ENCODE results near the gene HFE. TPM values are rescaled to one million over a fixed set of nuclear protein-coding genes. Genes with fewer than 3 reads are reported as not detected.

HFE gene
- total RNA-seq, 2 experiments from 2014 or later, result 0.69 to 0.72 TPM

DNA sequence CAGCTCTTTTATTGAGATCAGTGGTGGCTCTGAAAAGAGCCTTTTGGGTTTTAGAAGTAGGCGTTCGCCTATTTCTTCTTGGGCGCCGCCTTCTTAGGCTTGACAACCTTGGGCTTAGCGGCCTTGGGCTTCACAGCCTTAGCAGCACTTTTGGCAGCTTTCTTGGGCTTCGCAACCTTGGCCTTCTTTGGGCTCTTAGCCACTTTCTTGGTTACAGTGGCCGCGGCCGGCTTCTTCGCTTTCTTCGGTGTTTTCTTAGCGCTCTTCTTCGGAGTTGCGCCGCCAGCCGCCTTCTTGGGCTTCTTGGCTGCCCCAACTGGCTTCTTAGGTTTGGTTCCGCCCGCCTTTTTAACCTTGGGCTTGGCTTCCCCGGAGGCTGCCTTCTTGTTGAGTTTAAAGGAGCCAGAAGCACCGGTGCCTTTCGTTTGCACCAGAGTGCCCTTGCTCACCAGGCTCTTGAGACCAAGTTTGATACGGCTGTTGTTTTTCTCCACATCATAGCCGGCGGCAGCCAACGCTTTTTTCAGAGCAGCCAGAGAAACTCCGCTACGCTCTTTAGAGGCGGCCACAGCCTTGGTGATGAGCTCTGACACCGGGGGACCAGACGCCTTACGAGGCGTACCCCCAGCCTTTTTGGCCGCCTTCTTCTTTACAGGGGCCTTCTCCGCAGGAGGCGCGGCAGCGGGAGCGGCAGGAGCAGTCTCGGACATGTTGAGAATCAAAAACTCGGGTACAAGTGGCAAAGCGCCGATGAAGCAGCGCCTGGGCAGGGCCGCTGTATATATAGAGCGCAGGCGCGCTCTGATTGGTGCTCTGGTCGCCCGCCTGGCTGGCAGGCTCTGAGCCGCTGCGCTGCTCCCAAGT lies 31.3 kb upstream of the HFE start:
- no peaks in the 10 kb centered on the region for H3K36me3 ChIP-seq (ENCODE audit: insufficient read depth, low read length)
- ChIA-PET CTCF (ENCODE audit: unreplicated experiment) (no interaction called here), POLR2A (interaction anchor here (0.6 to 5.5 kb wide), 10 partner anchors 10 to 143 kb away, joined by 3 to 77 read pairs (median 14); a partner anchor contains a TSS)
- H4K20me1 ChIP-seq (ENCODE audit: insufficient read depth, low read length), result no peaks in the 10 kb centered on the region
- BruUV-seq (replicated peaks), result TSS peak; percentile 100
- no peaks in the 10 kb centered on the region for H3K9me3 ChIP-seq (ENCODE audit: low read length)
- peak; percentile 89 for DNase-seq (ENCODE audit: low spot score)
- H3K79me2 ChIP-seq (ENCODE audit: insufficient read depth, low read depth, low read length), result no peaks in the 10 kb centered on the region
- H3K9me2 ChIP-seq (ENCODE audit: insufficient read depth, low read length), result no peaks in the 10 kb centered on the region
- H3K4me3 ChIP-seq (ENCODE audit: low read depth, low read length, poor library complexity, severe bottlenecking), result peak overlapping the region; percentile 70
- peaks cover 41% of the 10 kb centered on the region for H3K4me1 ChIP-seq (ENCODE audit: insufficient read depth, low read length, poor library complexity, severe bottlenecking)
- peak overlapping the region; percentile 72 for H3K4me2 ChIP-seq (ENCODE audit: low read length)
- intact Hi-C loops (cut with micrococcal nuclease; ENCODE audit: unreplicated experiment), result loop anchor here (1.0 to 5.0 kb wide), 7 partner anchors 10 to 216 kb away; a partner anchor contains a TSS
- H3K27ac ChIP-seq (ENCODE audit: low read depth, low read length, poor library complexity, severe bottlenecking), result peak overlapping the region; percentile 93
- no peak for TF ChIP-seq EZH2phosphoT487 (IDR thresholded peaks at IDR 0.05; ENCODE audit: borderline replicate concordance, low read depth, low read length)
- TF ChIP-seq, protein P1, sequence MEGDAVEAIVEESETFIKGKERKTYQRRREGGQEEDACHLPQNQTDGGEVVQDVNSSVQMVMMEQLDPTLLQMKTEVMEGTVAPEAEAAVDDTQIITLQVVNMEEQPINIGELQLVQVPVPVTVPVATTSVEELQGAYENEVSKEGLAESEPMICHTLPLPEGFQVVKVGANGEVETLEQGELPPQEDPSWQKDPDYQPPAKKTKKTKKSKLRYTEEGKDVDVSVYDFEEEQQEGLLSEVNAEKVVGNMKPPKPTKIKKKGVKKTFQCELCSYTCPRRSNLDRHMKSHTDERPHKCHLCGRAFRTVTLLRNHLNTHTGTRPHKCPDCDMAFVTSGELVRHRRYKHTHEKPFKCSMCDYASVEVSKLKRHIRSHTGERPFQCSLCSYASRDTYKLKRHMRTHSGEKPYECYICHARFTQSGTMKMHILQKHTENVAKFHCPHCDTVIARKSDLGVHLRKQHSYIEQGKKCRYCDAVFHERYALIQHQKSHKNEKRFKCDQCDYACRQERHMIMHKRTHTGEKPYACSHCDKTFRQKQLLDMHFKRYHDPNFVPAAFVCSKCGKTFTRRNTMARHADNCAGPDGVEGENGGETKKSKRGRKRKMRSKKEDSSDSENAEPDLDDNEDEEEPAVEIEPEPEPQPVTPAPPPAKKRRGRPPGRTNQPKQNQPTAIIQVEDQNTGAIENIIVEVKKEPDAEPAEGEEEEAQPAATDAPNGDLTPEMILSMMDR (conservative IDR thresholded peaks at IDR 0.05; ENCODE audit: low read length), result no peak
- 0 out of 2 replicates have a peak overlapping the region, but pooled peaks have one; percentile 27 for H2AFZ ChIP-seq (ENCODE audit: low read length)

DNA sequence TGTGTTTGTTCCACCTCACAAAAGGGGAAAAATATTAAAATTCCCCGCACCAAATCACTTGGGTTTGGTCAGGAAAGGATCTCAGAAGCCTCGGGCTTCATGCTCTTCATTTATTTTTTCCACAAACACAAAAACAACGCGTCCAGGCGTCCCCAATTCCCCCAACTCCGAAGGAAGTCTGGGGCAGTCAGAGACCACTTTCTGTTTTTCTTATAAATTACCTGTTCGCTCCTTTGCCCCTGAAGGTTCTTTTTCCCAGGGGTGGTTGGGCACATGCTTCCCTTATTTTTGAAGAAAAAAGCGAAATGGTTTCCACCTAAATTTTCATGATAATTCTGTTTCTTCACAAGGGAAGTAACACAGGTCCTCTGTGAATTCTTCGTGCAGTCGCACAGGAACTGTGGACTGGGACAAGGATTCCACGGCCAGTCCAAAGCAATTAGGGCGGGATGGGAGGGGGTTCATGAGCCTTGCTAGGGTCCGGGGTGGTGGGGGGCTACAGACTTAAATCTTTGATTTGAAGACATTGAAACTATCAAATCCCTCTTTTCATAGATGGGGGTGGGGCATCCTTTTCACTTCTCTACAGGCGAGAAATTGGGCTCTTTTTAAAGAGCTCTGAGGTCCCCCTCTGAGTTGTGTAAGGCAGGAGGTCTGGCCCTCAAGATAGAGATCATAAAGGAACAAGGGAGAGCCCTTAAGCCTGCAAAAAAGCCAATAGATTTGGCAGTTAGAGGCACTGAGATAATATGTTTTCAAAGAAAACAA lies 30.5 kb upstream of the HFE start:
- DNase-seq (ENCODE audit: low spot score), result peak; percentile 73
- Histone ChIP-seq H3K36me3 (ENCODE audit: insufficient read depth, low read length) (no peaks in the 10 kb centered on the region), H3K9me2 (ENCODE audit: insufficient read depth, low read length) (no peaks in the 10 kb centered on the region), H3K4me1 (ENCODE audit: insufficient read depth, low read length, poor library complexity, severe bottlenecking) (peaks cover 38% of the 10 kb centered on the region), H3K4me2 (ENCODE audit: low read length) (peak overlapping the region; percentile 72), H2AFZ (ENCODE audit: low read length) (peak overlapping the region; percentile 27; the same call in 1 of the 2 replicates), H3K4me3 (ENCODE audit: low read depth, low read length, poor library complexity, severe bottlenecking) (peak overlapping the region; percentile 70), H3K9me3 (ENCODE audit: low read length) (no peaks in the 10 kb centered on the region), H4K20me1 (ENCODE audit: insufficient read depth, low read length) (no peaks in the 10 kb centered on the region), H3K27ac (ENCODE audit: low read depth, low read length, poor library complexity, severe bottlenecking) (peak overlapping the region; percentile 93), H3K79me2 (ENCODE audit: insufficient read depth, low read depth, low read length) (no peaks in the 10 kb centered on the region)
- POLR2A ChIA-PET, result interaction anchor here (0.6 to 5.5 kb wide), 19 partner anchors 11 to 1834 kb away, joined by 3 to 77 read pairs (median 6); a partner anchor contains a TSS
- no TSS peak for BruUV-seq (replicated peaks)
- TF ChIP-seq, protein P1 (conservative IDR thresholded peaks at IDR 0.05; ENCODE audit: low read length), result no peak
- CTCF ChIA-PET (ENCODE audit: unreplicated experiment), result no interaction called here
- intact Hi-C loops (cut with micrococcal nuclease; ENCODE audit: unreplicated experiment), result loop anchor here (1.0 to 5.0 kb wide), 6 partner anchors 29 to 216 kb away; a partner anchor contains a TSS

Data from OCI-LY7 (cell line).